ENCODE measurements around the gene KIAA1328. TPM values are rescaled to one million over a fixed set of nuclear protein-coding genes. Genes with fewer than 3 reads are reported as not detected.

The KIAA1328 gene
- total RNA-seq, result 2.9 and 4.2 TPM in 2 replicates

GRCh38 chr18:36828630-36829361, at the start of gene KIAA1328, which contains the start of gene TPGS2:
Gene KIAA1328, plus strand, starts transcription at chr18:36829127. Its CDS starts 12 bp downstream, at chr18:36829139.
Gene TPGS2, minus strand, starts transcription at chr18:36829002. Its CDS starts 235 bp downstream, at chr18:36828767.

Other genes starting within 250 kb of the KIAA1328 start
- gene TPGS2, start 125 bp upstream of the KIAA1328 start, total RNA-seq, result 140 and 185 TPM in 2 replicates

Data from cardiac atrium fibroblast (primary cell).